Effector memory CD8-positive, alpha-beta T cell (primary cell): ENCODE results near the gene ANTKMT.
A peak's percentile ranks its signal among the peaks of the same experiment; 100 is the strongest.

Experiments
- ATAC-seq: fragments of 150-1000 bp; cut with Tn5 transposase; replicated peaks from 2 replicates; pipeline ENCODE4 v1.10.0; 2021; ENCODE audit warnings: mild to moderate bottlenecking, moderate library complexity
- DNase-seq, 3 experiments: peaks; one replicate each; pipeline ENCODE4 v3.0.0; 2021
- H3K27ac Mint-ChIP-seq, 2 donors: one replicate each; pipeline ENCODE4 v1.8.0; 2022; ENCODE audit warnings: mild to moderate bottlenecking in 2 of 2, mixed read lengths in 2 of 2, moderate library complexity in 2 of 2
- H3K27me3 Mint-ChIP-seq, 2 donors: one replicate each; pipeline ENCODE4 v1.8.0; 2022; ENCODE audit warnings: mixed read lengths in 2 of 2
- H3K36me3 Mint-ChIP-seq: one replicate; pipeline ENCODE4 v1.8.0; 2022; ENCODE audit warnings: mild to moderate bottlenecking, moderate library complexity, mixed read lengths; ENCODE audit not compliant: insufficient read depth
- H3K4me1 Mint-ChIP-seq, 2 donors: one replicate each; pipeline ENCODE4 v1.8.0; 2022; ENCODE audit warnings: low read depth in 2 of 2, mixed read lengths in 2 of 2
- H3K4me3 Mint-ChIP-seq, 2 donors: one replicate each; pipeline ENCODE4 v1.8.0; 2022; ENCODE audit warnings: mild to moderate bottlenecking in 2 of 2, mixed read lengths in 2 of 2, moderate library complexity in 2 of 2
- H3K9me3 Mint-ChIP-seq, 2 donors: one replicate each; pipeline ENCODE4 v1.8.0; 2022; ENCODE audit warnings: mixed read lengths in 2 of 2

Gene ANTKMT

DNA sequence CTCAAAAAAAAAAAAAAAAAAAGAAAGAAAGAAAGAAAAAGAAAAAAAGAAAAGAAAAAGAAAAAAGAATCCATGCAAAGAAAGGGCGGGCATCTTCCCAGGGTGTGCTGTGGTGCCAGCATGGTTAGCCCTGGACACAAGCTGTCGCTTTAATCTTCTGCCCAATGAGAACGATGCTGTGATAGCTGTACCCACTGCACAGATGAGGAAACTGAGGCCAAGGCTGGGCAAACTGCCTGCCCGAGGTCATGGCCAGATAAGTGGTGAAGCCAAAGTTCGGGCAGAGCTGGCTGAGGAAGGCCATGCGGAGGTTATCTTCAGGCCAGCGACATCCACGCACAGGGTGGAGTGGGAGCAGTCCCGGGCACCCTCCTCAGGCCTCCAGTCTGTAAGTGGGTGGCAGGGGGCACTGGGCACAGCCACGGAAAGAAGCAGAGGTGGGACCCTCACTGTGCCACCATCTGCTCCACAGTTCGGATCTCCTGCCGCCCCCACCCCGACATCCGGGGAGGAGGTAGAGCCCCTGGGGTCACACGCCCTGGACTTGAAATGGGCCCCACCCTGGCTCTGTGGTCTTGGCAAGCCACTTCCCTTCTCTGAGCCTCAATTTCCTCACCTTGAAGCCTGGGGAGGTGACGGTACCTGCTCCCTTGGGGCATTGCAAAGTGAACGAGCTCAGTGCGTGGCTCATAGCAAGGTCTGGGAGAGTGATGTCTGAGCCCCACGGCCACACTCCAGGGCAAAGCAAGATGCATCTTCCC, 21.9 kb upstream of the ANTKMT start:
- no peak for DNase-seq
- Mint-ChIP-seq H3K36me3 (peaks cover 9% of the 10 kb centered on the region), H3K9me3 (no peaks in the 10 kb centered on the region), H3K4me1 (peaks cover 4 to 10% of the 10 kb centered on the region in 2 donors), H3K27me3 (peaks cover 14 to 24% of the 10 kb centered on the region in 2 donors), H3K4me3 (peak overlapping the region; percentile 40 to 54), H3K27ac (no peak overlapping the region)
- ATAC-seq, result no peak

GRCh38 chr16:700684-701584, 20.0 kb upstream of the ANTKMT start:
- Mint-ChIP-seq H3K4me3 (no peak overlapping the region), H3K9me3 (no peaks in the 10 kb centered on the region), H3K36me3 (peaks cover 12% of the 10 kb centered on the region), H3K4me1 (peaks cover 0 to 4% of the 10 kb centered on the region in 2 donors), H3K27me3 (peaks cover 14 to 31% of the 10 kb centered on the region in 2 donors), H3K27ac (peak overlapping the region in 1 of 2 donors; percentile 65)
- peak; percentile 74 for ATAC-seq
- peak; percentile 44 to 58 (median 56) for DNase-seq

- ATAC-seq (no peak), DNase-seq (no peak)
- H3K9me3 Mint-ChIP-seq, result no peaks in the 10 kb centered on the region
- H3K4me3 Mint-ChIP-seq, result peak overlapping the region; percentile 15 to 29
- H3K36me3 Mint-ChIP-seq, result peaks cover 9% of the 10 kb centered on the region
- no peak overlapping the region for H3K27ac Mint-ChIP-seq
- peaks cover 20 to 44% of the 10 kb centered on the region in 2 donors for H3K27me3 Mint-ChIP-seq
- H3K4me1 Mint-ChIP-seq, result peaks cover 0 to 9% of the 10 kb centered on the region in 2 donors
Measured at GRCh38 chr16:702341-702740, 18.6 kb upstream of the ANTKMT start.

- H3K36me3 Mint-ChIP-seq, result peaks cover 9% of the 10 kb centered on the region
- no peak overlapping the region for H3K4me3 Mint-ChIP-seq
- ATAC-seq (no peak), DNase-seq (no peak)
- peaks cover 0 to 9% of the 10 kb centered on the region in 2 donors for H3K4me1 Mint-ChIP-seq
- H3K27me3 Mint-ChIP-seq, result peaks cover 29 to 54% of the 10 kb centered on the region in 2 donors
- H3K27ac Mint-ChIP-seq, result no peak overlapping the region
- no peaks in the 10 kb centered on the region for H3K9me3 Mint-ChIP-seq
Measured at GRCh38 chr16:703406-703805, 17.5 kb upstream of the ANTKMT start.

DNA sequence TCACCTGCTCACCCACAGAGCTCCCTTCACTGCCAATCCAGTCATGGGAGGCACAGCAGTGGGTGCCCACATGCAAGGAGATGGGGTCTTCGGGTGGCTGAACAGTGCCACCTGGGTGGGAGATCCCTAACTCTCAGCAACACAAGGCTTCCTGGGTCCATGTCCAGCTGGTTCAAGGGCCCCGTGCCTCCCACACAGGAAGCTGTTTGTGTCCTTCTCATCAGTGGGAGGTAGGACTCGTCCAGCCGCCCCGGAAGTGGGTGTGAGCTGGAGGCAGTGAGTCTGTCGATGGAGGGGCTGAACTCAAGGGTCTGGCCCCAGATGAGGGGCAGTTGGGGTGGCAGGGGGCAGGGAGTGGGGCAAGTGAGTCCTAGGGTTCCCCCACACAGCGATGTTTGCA, 16.9 kb upstream of the ANTKMT start:
- Mint-ChIP-seq H3K27ac (no peak overlapping the region), H3K36me3 (peaks cover 9% of the 10 kb centered on the region), H3K27me3 (peaks cover 35 to 61% of the 10 kb centered on the region in 2 donors), H3K4me3 (no peak overlapping the region), H3K9me3 (no peaks in the 10 kb centered on the region), H3K4me1 (peaks cover 0 to 9% of the 10 kb centered on the region in 2 donors)
- no peak for ATAC-seq
- DNase-seq, result no peak

GRCh38 chr16:704552-705380, 16.2 kb upstream of the ANTKMT start:
- H3K27ac Mint-ChIP-seq, result no peak overlapping the region
- H3K36me3 Mint-ChIP-seq, result peaks cover 9% of the 10 kb centered on the region
- peaks cover 0 to 7% of the 10 kb centered on the region in 2 donors for H3K4me1 Mint-ChIP-seq
- H3K27me3 Mint-ChIP-seq, result peaks cover 42 to 68% of the 10 kb centered on the region in 2 donors
- H3K4me3 Mint-ChIP-seq, result no peak overlapping the region
- no peaks in the 10 kb centered on the region for H3K9me3 Mint-ChIP-seq
- ATAC-seq (no peak), DNase-seq (no peak)

DNA sequence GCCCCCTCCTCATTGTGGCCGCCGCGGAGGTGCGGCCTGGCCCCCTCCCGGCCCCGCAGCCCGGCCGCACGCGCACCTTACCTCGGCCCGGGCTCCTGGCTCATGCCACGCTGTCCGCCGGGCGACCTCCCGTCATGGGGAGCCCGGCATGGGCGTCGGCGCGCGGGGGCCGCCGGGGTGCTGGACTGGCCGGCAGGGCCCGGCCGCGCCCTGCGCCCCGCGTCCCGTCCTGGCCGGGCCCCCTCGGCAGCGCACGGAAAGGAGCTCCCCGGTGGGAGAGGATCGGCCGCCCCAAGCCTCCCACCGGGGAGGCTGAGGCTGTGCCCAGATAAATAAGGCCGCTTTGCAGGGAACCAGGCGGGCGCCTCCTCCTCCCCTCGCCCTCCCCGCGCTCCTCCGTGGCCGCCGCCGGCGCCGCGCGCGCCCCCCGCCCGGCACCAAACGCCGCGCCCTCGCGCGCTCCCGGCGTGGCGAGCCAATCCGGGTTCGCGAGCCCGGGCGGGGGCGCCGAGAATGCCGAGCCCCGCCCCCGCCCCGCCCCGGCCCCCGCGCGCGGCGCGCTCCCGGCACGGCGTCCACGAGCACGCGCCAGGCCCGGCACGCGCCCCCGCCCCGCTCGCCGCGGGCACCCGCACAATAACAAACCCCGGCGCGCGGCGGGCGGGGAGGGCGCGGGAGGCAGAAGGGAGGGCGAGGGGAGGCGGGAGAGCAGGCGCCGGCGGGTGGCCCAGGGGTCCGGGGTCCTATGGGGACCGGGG, 15.3 kb upstream of the ANTKMT start, which contains the start of gene FBXL16:
Gene FBXL16 (minus strand): TSS at position 371 of the 758 bp plus-strand sequence. CDS start 8,396 bp downstream, outside the sequence.
- peaks cover 42 to 76% of the 10 kb centered on the region in 2 donors for H3K27me3 Mint-ChIP-seq
- H3K27ac Mint-ChIP-seq, result no peak within 1 kb of the TSS
- no peak for DNase-seq
- peak within 1 kb of the TSS in 1 of 2 donors; percentile 27 for H3K4me3 Mint-ChIP-seq
- ATAC-seq, result peak; percentile 12
- peaks cover 9% of the 10 kb centered on the region for H3K36me3 Mint-ChIP-seq
- H3K9me3 Mint-ChIP-seq, result no peaks in the 10 kb centered on the region
- peaks cover 0 to 7% of the 10 kb centered on the region in 2 donors for H3K4me1 Mint-ChIP-seq

DNA sequence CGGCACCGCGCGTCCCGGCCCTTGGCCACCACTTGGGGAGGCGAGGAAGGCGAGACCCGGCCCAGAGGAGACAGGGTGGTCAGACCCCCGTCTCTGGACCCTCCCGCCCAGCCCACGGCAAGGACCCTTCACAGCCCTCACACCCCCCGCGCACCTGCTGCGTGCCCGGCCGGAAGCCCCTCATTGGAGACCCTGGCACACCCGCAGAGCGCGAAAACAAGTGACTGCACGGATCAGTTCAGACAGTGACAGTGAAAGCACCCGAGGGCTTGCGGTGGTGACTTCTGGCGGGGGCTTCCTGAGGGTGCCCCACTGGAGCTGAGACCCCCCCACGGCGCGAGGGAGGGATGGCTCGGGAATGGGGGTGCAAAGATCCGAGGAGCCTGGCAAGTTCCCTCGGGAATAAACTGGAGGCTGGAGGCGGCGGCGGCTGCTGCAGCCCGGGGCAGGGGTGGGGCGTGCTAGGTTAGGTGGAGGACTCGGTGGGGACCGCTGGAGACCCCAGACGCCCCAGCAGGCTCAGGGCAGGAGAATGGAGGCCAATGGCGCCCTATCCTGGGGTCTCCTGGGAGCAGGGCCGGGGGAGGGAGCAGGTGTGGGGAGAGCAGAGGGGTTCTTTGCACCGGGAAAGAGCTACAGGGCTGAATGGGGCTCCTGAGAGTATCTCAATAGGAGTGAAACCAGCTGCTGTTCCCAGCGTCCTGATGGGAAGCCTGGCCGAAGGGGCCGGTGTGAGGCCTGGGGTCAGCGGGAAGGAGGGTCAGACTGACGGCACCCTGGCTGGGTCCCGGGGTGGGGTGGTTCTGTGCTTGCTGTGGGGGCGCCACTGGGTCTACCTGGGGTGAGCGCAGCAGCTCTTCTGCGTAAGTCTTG, 14.5 kb upstream of the ANTKMT start:
- peaks cover 42 to 81% of the 10 kb centered on the region in 2 donors for H3K27me3 Mint-ChIP-seq
- peak overlapping the region in 1 of 2 donors; percentile 27 for H3K4me3 Mint-ChIP-seq
- H3K36me3 Mint-ChIP-seq, result peaks cover 9% of the 10 kb centered on the region
- ATAC-seq (no peak), DNase-seq (no peak)
- H3K4me1 Mint-ChIP-seq, result peaks cover 0 to 5% of the 10 kb centered on the region in 2 donors
- H3K27ac Mint-ChIP-seq, result no peak overlapping the region
- no peaks in the 10 kb centered on the region for H3K9me3 Mint-ChIP-seq

GRCh38 chr16:707062-707538, 13.8 kb upstream of the ANTKMT start:
- no peak for ATAC-seq
- peaks cover 9% of the 10 kb centered on the region for H3K36me3 Mint-ChIP-seq
- no peaks in the 10 kb centered on the region for H3K9me3 Mint-ChIP-seq
- peak overlapping the region in 1 of 2 donors; percentile 27 for H3K4me3 Mint-ChIP-seq
- peaks cover 0 to 5% of the 10 kb centered on the region in 2 donors for H3K4me1 Mint-ChIP-seq
- H3K27me3 Mint-ChIP-seq, result peaks cover 38 to 75% of the 10 kb centered on the region in 2 donors
- no peak overlapping the region for H3K27ac Mint-ChIP-seq
- no peak for DNase-seq

DNA sequence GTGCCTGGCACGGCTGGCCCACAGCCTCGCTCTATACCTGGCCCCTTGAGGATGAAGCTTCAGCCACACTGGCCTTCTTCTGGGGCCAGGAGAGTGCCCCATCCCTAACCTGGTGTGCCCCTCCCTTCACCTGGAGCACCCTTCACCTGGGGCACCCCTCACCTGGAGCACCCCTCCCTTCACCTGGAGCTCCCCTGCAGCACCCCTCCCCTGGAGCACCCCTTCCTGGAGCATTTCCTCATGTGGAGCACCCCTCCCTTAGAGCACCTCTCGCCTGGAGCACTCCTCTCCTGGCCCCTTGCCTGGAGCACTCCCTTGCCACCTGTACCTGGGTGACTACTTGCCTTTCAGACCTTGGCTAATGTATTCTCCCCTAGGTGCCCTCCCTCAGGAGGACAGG, 12.9 kb upstream of the ANTKMT start:
- H3K27ac Mint-ChIP-seq, result no peak overlapping the region

GRCh38 chr16:708959-709358, 12.0 kb upstream of the ANTKMT start:
- peaks cover 6% of the 10 kb centered on the region for H3K36me3 Mint-ChIP-seq
- no peak for DNase-seq
- no peak overlapping the region for H3K4me3 Mint-ChIP-seq
- no peak for ATAC-seq
- no peaks in the 10 kb centered on the region for H3K9me3 Mint-ChIP-seq
- H3K4me1 Mint-ChIP-seq, result peaks cover 0 to 9% of the 10 kb centered on the region in 2 donors
- no peak overlapping the region for H3K27ac Mint-ChIP-seq
- H3K27me3 Mint-ChIP-seq, result peaks cover 28 to 62% of the 10 kb centered on the region in 2 donors

More for the DNA sequence above, 12.9 kb upstream of the ANTKMT start:
- no peaks in the 10 kb centered on the region for H3K9me3 Mint-ChIP-seq
- H3K36me3 Mint-ChIP-seq, result peaks cover 6% of the 10 kb centered on the region
- no peak overlapping the region for H3K4me3 Mint-ChIP-seq
- peaks cover 29 to 65% of the 10 kb centered on the region in 2 donors for H3K27me3 Mint-ChIP-seq
- ATAC-seq (no peak), DNase-seq (no peak)
- peaks cover 0 to 9% of the 10 kb centered on the region in 2 donors for H3K4me1 Mint-ChIP-seq
